Stimulated activated CD8-positive, alpha-beta memory T cell treated with anti-CD3 and anti-CD28 coated beads, Interleukin-7, amount 100 ng/mL, for 48 hours (primary cell): ENCODE results near the gene MATN4.
"Not testable (repeated sequence)": the region's sequence is repeated elsewhere in the genome, so short reads cannot be mapped to it uniquely, and the experiment has no call there.

Experiments
- DNase-seq, 2 donors: peaks; one replicate each; pipeline ENCODE4 v3.0.0-alpha.2; 2020; ENCODE audit warnings: low read depth in 1 of 2; ENCODE audit errors: extremely low read depth in 1 of 2

The MATN4 gene

GRCh38 chr20:45308117-45308778 is at the start of gene MATN4:
Gene MATN4 (minus strand): TSS chr20:45308299. CDS start chr20:45305582, 2,717 bp downstream.
- no peak for DNase-seq

- DNase-seq = no peak
Observed at GRCh38 chr20:45355209-45356084, 47.3 kb upstream of the MATN4 start.

GRCh38 chr20:45354423-45355208 is 46.5 kb upstream of the MATN4 start:
- DNase-seq = no peak

- no peak for DNase-seq
Observed at GRCh38 chr20:45353746-45354145, 45.6 kb upstream of the MATN4 start.

GRCh38 chr20:45352729-45353128 is 44.6 kb upstream of the MATN4 start:
- DNase-seq = no peak

- DNase-seq = not testable (repeated sequence)
Observed at GRCh38 chr20:45350795-45351194, 42.7 kb upstream of the MATN4 start.

GRCh38 chr20:45350217-45350616 is 42.1 kb upstream of the MATN4 start:
- no peak for DNase-seq

- DNase-seq = peak; percentile 33 to 49
Observed at GRCh38 chr20:45347936-45348778, 40.1 kb upstream of the MATN4 start, which contains the start of gene SDC4. Gene SDC4 (minus strand): TSS chr20:45348424. CDS start chr20:45348384, 40 bp downstream.

- no peak for DNase-seq
Observed at GRCh38 chr20:45347297-45347935, 39.3 kb upstream of the MATN4 start.

GRCh38 chr20:45346851-45347250 is 38.8 kb upstream of the MATN4 start:
- DNase-seq = no peak

GRCh38 chr20:45346291-45346718 is 38.2 kb upstream of the MATN4 start:
- no peak for DNase-seq

GRCh38 chr20:45345104-45345936 is 37.2 kb upstream of the MATN4 start:
- no peak for DNase-seq

- DNase-seq = no peak
Observed at GRCh38 chr20:45344168-45344860, 36.2 kb upstream of the MATN4 start.

- DNase-seq = no peak
Observed at GRCh38 chr20:45343532-45344167, 35.6 kb upstream of the MATN4 start.

GRCh38 chr20:45342855-45343531 is 34.9 kb upstream of the MATN4 start:
- no peak for DNase-seq

- DNase-seq = no peak
Observed at GRCh38 chr20:45341939-45342854, 34.1 kb upstream of the MATN4 start.
